Rectal smooth muscle tissue (tissue), 1 donor: ENCODE data around the gene ST8SIA4.

Experiments
- H3K27ac ChIP-seq: one replicate; pipeline ENCODE4 v1.7.0; 2013; ENCODE audit warnings: low read depth, low read length, inconsistent platforms
- H3K27me3 ChIP-seq: one replicate; pipeline ENCODE4 v1.7.0; 2013; ENCODE audit warnings: low read length; ENCODE audit not compliant: control insufficient read depth, insufficient read depth
- H3K36me3 ChIP-seq: one replicate; pipeline ENCODE4 v1.7.0; 2013; ENCODE audit warnings: low read length; ENCODE audit not compliant: control insufficient read depth, insufficient read depth
- H3K4me1 ChIP-seq: one replicate; pipeline ENCODE4 v1.7.0; 2013; ENCODE audit warnings: low read length; ENCODE audit not compliant: control insufficient read depth, insufficient read depth
- H3K4me3 ChIP-seq: one replicate; pipeline ENCODE4 v1.7.0; 2013; ENCODE audit warnings: low read length
- H3K9ac ChIP-seq: one replicate; pipeline ENCODE4 v1.7.0; 2013; ENCODE audit warnings: low read length

The ST8SIA4 gene

DNA sequence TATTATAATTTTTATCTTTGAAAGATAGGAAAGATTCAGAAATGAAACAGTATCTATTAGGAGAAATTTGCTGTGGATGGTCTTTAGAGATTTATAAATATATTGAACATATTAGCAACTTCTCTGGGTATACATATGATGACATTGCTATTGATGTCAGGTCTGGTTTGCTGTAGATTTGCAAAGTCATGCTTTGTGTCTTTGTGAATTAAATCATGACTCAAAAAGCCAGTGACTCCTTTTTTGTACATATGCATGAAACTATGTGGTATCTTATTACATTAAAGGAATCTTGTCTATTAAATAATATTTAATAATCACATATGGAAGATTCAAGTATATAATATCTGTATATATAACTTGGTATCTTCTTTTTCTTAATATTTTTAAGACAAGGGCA, 141.9 kb downstream of the ST8SIA4 start:
- H3K36me3 ChIP-seq, result no peaks in the 10 kb centered on the region
- H3K27ac ChIP-seq, result no peak overlapping the region
- no peaks in the 10 kb centered on the region for H3K27me3 ChIP-seq
- H3K4me3 ChIP-seq, result no peak overlapping the region
- no peaks in the 10 kb centered on the region for H3K4me1 ChIP-seq
- H3K9ac ChIP-seq, result no peak overlapping the region

DNA sequence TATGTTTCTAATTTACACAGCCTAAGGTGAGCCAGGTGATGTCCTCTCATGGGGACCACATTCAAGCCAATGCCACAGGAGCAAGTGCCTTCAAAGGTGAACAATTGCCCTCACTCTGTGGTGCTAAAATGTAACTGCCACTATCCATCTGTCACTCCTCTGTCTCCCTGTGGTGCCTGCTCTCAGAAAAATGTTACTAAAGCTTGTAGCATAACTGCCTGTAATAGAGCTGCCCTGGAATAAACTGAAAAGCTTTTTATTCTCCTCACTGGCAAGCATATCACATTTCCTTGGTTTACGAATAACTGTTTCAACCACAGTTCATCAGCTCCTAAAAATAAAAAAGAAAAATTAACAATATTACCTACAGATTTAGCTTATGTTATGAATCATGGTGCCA, 142.4 kb downstream of the ST8SIA4 start:
- Histone ChIP-seq H3K27ac (no peak overlapping the region), H3K9ac (no peak overlapping the region), H3K4me3 (no peak overlapping the region), H3K27me3 (no peaks in the 10 kb centered on the region), H3K4me1 (no peaks in the 10 kb centered on the region), H3K36me3 (no peaks in the 10 kb centered on the region)

- no peaks in the 10 kb centered on the region for H3K27me3 ChIP-seq
- no peaks in the 10 kb centered on the region for H3K36me3 ChIP-seq
- H3K4me1 ChIP-seq, result no peaks in the 10 kb centered on the region
- H3K4me3 ChIP-seq, result no peak overlapping the region
- H3K27ac ChIP-seq, result no peak overlapping the region
- H3K9ac ChIP-seq, result no peak overlapping the region
Observed at GRCh38 chr5:100758780-100759179, 144.3 kb downstream of the ST8SIA4 start.

DNA sequence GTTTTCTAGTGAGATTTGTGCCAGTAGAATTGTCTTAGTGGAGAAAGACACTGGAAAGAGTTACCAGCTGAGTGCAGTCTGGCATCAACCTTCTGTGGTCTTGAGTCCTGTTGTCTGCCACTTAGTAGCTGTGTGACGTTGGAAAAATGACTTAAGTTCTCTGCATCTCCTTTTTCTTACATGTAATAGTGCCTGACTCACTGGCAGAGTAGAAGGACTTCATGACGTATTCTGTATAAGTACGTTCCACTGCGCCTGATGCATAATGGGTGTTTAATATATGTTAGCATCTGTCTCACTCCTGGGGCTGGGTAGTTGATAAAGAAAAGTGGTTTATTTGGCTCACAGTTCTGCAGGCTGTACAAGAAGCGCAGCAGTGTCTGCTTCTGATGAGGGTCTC, 144.8 kb downstream of the ST8SIA4 start:
- Histone ChIP-seq H3K27me3 (no peaks in the 10 kb centered on the region), H3K4me3 (no peak overlapping the region), H3K4me1 (no peaks in the 10 kb centered on the region), H3K27ac (no peak overlapping the region), H3K9ac (no peak overlapping the region), H3K36me3 (no peaks in the 10 kb centered on the region)

- Histone ChIP-seq H3K9ac (no peak overlapping the region), H3K27me3 (no peaks in the 10 kb centered on the region), H3K4me1 (no peaks in the 10 kb centered on the region), H3K36me3 (no peaks in the 10 kb centered on the region), H3K27ac (no peak overlapping the region), H3K4me3 (no peak overlapping the region)
Observed at GRCh38 chr5:100757618-100758017, 145.5 kb downstream of the ST8SIA4 start.
